ENCODE data around the gene CASTOR1. TPM values are rescaled to one million over a fixed set of nuclear protein-coding genes. Genes with fewer than 3 reads are reported as not detected.
A peak's percentile ranks its signal among the peaks of the same experiment; 100 is the strongest.

The CASTOR1 gene
- total RNA-seq, 1 donor from 2014 or later, result 51.8 TPM

- Histone ChIP-seq H3K4me1 (peaks cover 34% of the 10 kb centered on the region), H3K27ac (no peak overlapping the region), H3K9me3 (no peaks in the 10 kb centered on the region), H3K27me3 (no peaks in the 10 kb centered on the region), H3K4me3 (no peak overlapping the region), H3K36me3 (peaks cover 0 to 21% of the 10 kb centered on the region in 2 donors)
- no peak for TF ChIP-seq POLR2AphosphoS5 (IDR thresholded peaks at IDR 0.05; ENCODE audit: insufficient read depth in 1 of 2, low read depth in 1 of 2)
- intact Hi-C loops (cut with DNase I), result no loop called here
- DNase-seq (ENCODE audit: extremely low spot score in 2 of 2), result no peak
Measured at GRCh38 chr22:30328466-30329049, 39.3 kb upstream of the CASTOR1 start.

GRCh38 chr22:30327864-30328345 is 38.6 kb upstream of the CASTOR1 start:
- intact Hi-C loops (cut with DNase I), result no loop called here

GRCh38 chr22:30326706-30327362 is 37.5 kb upstream of the CASTOR1 start, which contains the start of gene TBC1D10A:
TBC1D10A (minus strand) TSS chr22:30326941; CDS start chr22:30326881, 60 bp downstream.
- Histone ChIP-seq H3K27ac (peak within 1 kb of the TSS; percentile 93), H3K36me3 (peaks cover 0 to 7% of the 10 kb centered on the region in 2 donors), H3K9me3 (no peaks in the 10 kb centered on the region), H3K4me3 (peak within 1 kb of the TSS; percentile 93 to 94), H3K4me1 (peaks cover 52% of the 10 kb centered on the region), H3K27me3 (no peaks in the 10 kb centered on the region)
- intact Hi-C loops (cut with DNase I), result no loop called here
- TF ChIP-seq CTCF (IDR thresholded peaks at IDR 0.05) (no peak), POLR2A (IDR thresholded peaks at IDR 0.05) (peak in 1 of 2 donors; percentile 95), POLR2AphosphoS5 (IDR thresholded peaks at IDR 0.05; ENCODE audit: insufficient read depth in 1 of 2, low read depth in 1 of 2) (peak; percentile 22 to 82)
- peak in 1 of 2 donors; percentile 96 for DNase-seq (ENCODE audit: extremely low spot score in 2 of 2)

More at GRCh38 chr22:30327864-30328345, 38.6 kb upstream of the CASTOR1 start:
- Histone ChIP-seq H3K4me1 (peaks cover 41% of the 10 kb centered on the region), H3K36me3 (peaks cover 0 to 15% of the 10 kb centered on the region in 2 donors), H3K27ac (no peak overlapping the region), H3K9me3 (no peaks in the 10 kb centered on the region), H3K4me3 (no peak overlapping the region), H3K27me3 (no peaks in the 10 kb centered on the region)
- no peak for TF ChIP-seq CTCF (IDR thresholded peaks at IDR 0.05)
- TF ChIP-seq POLR2AphosphoS5 (IDR thresholded peaks at IDR 0.05; ENCODE audit: insufficient read depth in 1 of 2, low read depth in 1 of 2), result no peak
- TF ChIP-seq POLR2A (IDR thresholded peaks at IDR 0.05), result no peak
- DNase-seq (ENCODE audit: extremely low spot score in 2 of 2), result no peak

- peaks cover 0 to 2% of the 10 kb centered on the region in 2 donors for H3K36me3 ChIP-seq
- intact Hi-C loops (cut with DNase I), result no loop called here
- peak overlapping the region; percentile 93 for H3K27ac ChIP-seq
- H3K4me3 ChIP-seq, result peak overlapping the region; percentile 93 to 94
- no peaks in the 10 kb centered on the region for H3K9me3 ChIP-seq
- peaks cover 57% of the 10 kb centered on the region for H3K4me1 ChIP-seq
- TF ChIP-seq POLR2A (IDR thresholded peaks at IDR 0.05) (no peak), CTCF (IDR thresholded peaks at IDR 0.05) (no peak), POLR2AphosphoS5 (IDR thresholded peaks at IDR 0.05; ENCODE audit: insufficient read depth in 1 of 2, low read depth in 1 of 2) (no peak)
- DNase-seq (ENCODE audit: extremely low spot score in 2 of 2), result no peak
- no peaks in the 10 kb centered on the region for H3K27me3 ChIP-seq
Measured at GRCh38 chr22:30326255-30326705, 37.0 kb upstream of the CASTOR1 start.

- Histone ChIP-seq H3K36me3 (peaks cover 0 to 2% of the 10 kb centered on the region in 2 donors), H3K27ac (peak overlapping the region; percentile 93), H3K4me3 (peak overlapping the region; percentile 93 to 94), H3K9me3 (no peaks in the 10 kb centered on the region), H3K27me3 (no peaks in the 10 kb centered on the region), H3K4me1 (peaks cover 62% of the 10 kb centered on the region)
- no peak for TF ChIP-seq CTCF (IDR thresholded peaks at IDR 0.05)
- no peak for TF ChIP-seq POLR2A (IDR thresholded peaks at IDR 0.05)
- no peak for TF ChIP-seq POLR2AphosphoS5 (IDR thresholded peaks at IDR 0.05; ENCODE audit: insufficient read depth in 1 of 2, low read depth in 1 of 2)
- intact Hi-C loops (cut with DNase I), result no loop called here
- no peak for DNase-seq (ENCODE audit: extremely low spot score in 2 of 2)
Measured at GRCh38 chr22:30325724-30326254, 36.5 kb upstream of the CASTOR1 start.

Measured in vagina (tissue), 2 donors.